HepG2 (cell line): ENCODE data around the gene GABRB3. TPM values are rescaled to one million over a fixed set of nuclear protein-coding genes. Genes with fewer than 3 reads are reported as not detected.

Source experiments
- ATAC-seq: fragments of 200-7000 bp; cut with Tn5 transposase; 3 replicates; pipeline ENCODE4 v1.9.1; 2020; ENCODE audit warnings: mild to moderate bottlenecking, moderate library complexity
- BruUV-seq: library from RNA; stranded (reverse); fragments of 400-500 nt; replicated peaks from 2 replicates; lab custom pipeline; 2021; lab: Mats Ljungman, UMichigan
- CTCF ChIA-PET: fragments of 300-600 bp; formaldehyde crosslinking; extraction: SDS; loops from one replicate; lab custom pipeline; 2021; ENCODE audit warnings: low total read pairs, inconsistent platforms, low intra/inter-chr PET ratio; lab: Yijun Ruan, JAX
- POLR2A ChIA-PET: fragments of 350-600 bp; sonication (Branson Sonifier 250); formaldehyde crosslinking; loops from one replicate; lab custom pipeline; 2020; ENCODE audit warnings: antibody characterized with exemption, inconsistent platforms; lab: Yijun Ruan, JAX
- DNase-seq: peaks from one replicate; pipeline ENCODE4 v3.0.0-alpha.2; 2015; ENCODE audit warnings: low spot score
- FAIRE-seq: peaks from 3 replicates; lab custom pipeline; 2011; peaks lifted over from hg19 to GRCh38; lab: Jason Lieb, UNC
- H2AFZ ChIP-seq: one replicate; pipeline ENCODE4 v1.6.1; 2011; ENCODE audit warnings: low read length, inconsistent platforms
- H3K27ac ChIP-seq: fragments of 300-600 bp; 3 replicates; pipeline ENCODE4 v1.8.0; 2011; ENCODE audit warnings: mixed run types, mild to moderate bottlenecking, mixed read lengths, low read length, inconsistent platforms; ENCODE audit not compliant: insufficient read depth; ENCODE audit errors: extremely low read length
- H3K27me3 ChIP-seq, 2 experiments: fragments of 200-600 bp in 1 of 2; 2 replicates in 1 of 2; 3 replicates in 1 of 2; pipeline versions ENCODE4 v1.6.0 to v1.8.0; 2011; ENCODE audit warnings: low read length in 2 of 2, mild to moderate bottlenecking in 2 of 2, moderate library complexity in 2 of 2, inconsistent platforms in 1 of 2; ENCODE audit not compliant: insufficient read depth in 2 of 2, control insufficient read depth in 1 of 2
- H3K36me3 ChIP-seq, 2 experiments: fragments of 200-600 bp in 1 of 2; replicated peaks in 1 of 2; 2 replicates in 1 of 2; 3 replicates in 1 of 2; pipeline versions ENCODE4 v1.5.1 to v1.8.0; 2011; ENCODE audit warnings: low read length in 2 of 2, inconsistent platforms in 1 of 2; ENCODE audit not compliant: insufficient read depth in 2 of 2, control insufficient read depth in 1 of 2
- H3K4me1 ChIP-seq: 2 replicates; pipeline ENCODE4 v1.5.1; 2012; ENCODE audit warnings: low read length, inconsistent platforms; ENCODE audit not compliant: insufficient read depth
- H3K4me2 ChIP-seq: 2 replicates; pipeline ENCODE4 v1.6.0; 2011; ENCODE audit warnings: low read depth, low read length, inconsistent platforms
- H3K4me3 ChIP-seq, 3 experiments: fragments of 200-600 bp in 1 of 3; sonication (generic), shearing (Covaris generic) in 1 of 3; replicated peaks in 1 of 3; 2 replicates each; pipeline ENCODE4 v1.5.1; 2011 to 2016; ENCODE audit warnings: low read length in 3 of 3, inconsistent platforms in 2 of 3, low read depth in 2 of 3, mild to moderate bottlenecking in 2 of 3, control low read depth in 1 of 3, mixed read lengths in 1 of 3; ENCODE audit not compliant: insufficient read depth in 1 of 3
- H3K79me2 ChIP-seq: one replicate; pipeline ENCODE4 v1.6.1; 2011; ENCODE audit warnings: low read length, inconsistent platforms; ENCODE audit not compliant: insufficient read depth
- H3K9ac ChIP-seq: 2 replicates; pipeline ENCODE4 v1.6.0; 2011; ENCODE audit warnings: mild to moderate bottlenecking, low read depth, low read length, inconsistent platforms; ENCODE audit not compliant: insufficient read depth
- H3K9me3 ChIP-seq: 2 replicates; pipeline ENCODE4 v1.5.1; 2012; ENCODE audit warnings: mild to moderate bottlenecking, low read length
- H4K20me1 ChIP-seq: 2 replicates; pipeline ENCODE4 v1.6.0; 2011; ENCODE audit warnings: inconsistent platforms, mild to moderate bottlenecking, low read length, moderate library complexity; ENCODE audit not compliant: insufficient read depth
- EHMT2 ChIP-seq: fragments of 200-600 bp; sonication (generic); IDR thresholded peaks from 2 replicates; pipeline ENCODE4 v1.7.0; 2017; ENCODE audit warnings: antibody characterized with exemption, low read depth, low read length, borderline replicate concordance
- FOXA3 ChIP-seq: IDR thresholded peaks from 2 replicates; pipeline ENCODE4 v1.6.1; 2016; ENCODE audit warnings: missing genetic modification reagents, missing compliant biosample characterization
- FOXK1 ChIP-seq: sonication (generic); formaldehyde crosslinking; IDR thresholded peaks from 2 replicates; pipeline ENCODE4 v1.4.0; 2020; ENCODE audit warnings: low read depth, missing genetic modification reagents, borderline replicate concordance
- JDP2 ChIP-seq: sonication (generic); formaldehyde crosslinking; IDR thresholded peaks from 2 replicates; pipeline ENCODE4 v1.8.1; 2022; ENCODE audit warnings: missing genetic modification reagents, borderline replicate concordance
- KAT2B ChIP-seq: fragments of 150-350 bp; IDR thresholded peaks from 2 replicates; pipeline ENCODE4 v1.6.1; 2014; ENCODE audit warnings: low read depth, low read length, borderline replicate concordance
- MATR3 ChIP-seq: sonication (generic); formaldehyde crosslinking; IDR thresholded peaks from 2 replicates; pipeline ENCODE4 v1.4.0; 2020; ENCODE audit warnings: missing genetic modification reagents
- NFYC ChIP-seq: IDR thresholded peaks from 2 replicates; pipeline ENCODE4 v1.6.1; 2016; ENCODE audit warnings: missing genetic modification reagents, missing compliant biosample characterization
- PPARG ChIP-seq: conservative IDR thresholded peaks from 2 replicates; pipeline ENCODE4 v1.6.1; 2016; ENCODE audit warnings: missing biosample characterization, missing genetic modification reagents
- RARG ChIP-seq: sonication (generic); formaldehyde crosslinking; IDR thresholded peaks from 2 replicates; pipeline ENCODE4 v1.4.0; 2020; ENCODE audit warnings: low read depth, mild to moderate bottlenecking, missing genetic modification reagents
- YEATS2 ChIP-seq: sonication (generic); formaldehyde crosslinking; IDR thresholded peaks from 2 replicates; pipeline ENCODE4 v1.4.0; 2020; ENCODE audit warnings: missing genetic modification reagents, borderline replicate concordance
- WGBS: methylation state at CpG from one replicate; pipeline ENCODE4 v1.1.6; 2017; ENCODE audit warnings: low lambda C conversion rate; 5-methylcytosine and 5-hydroxymethylcytosine counted together
- in situ Hi-C: cut with HindIII; loops from 2 replicates; pipeline ENCODE4 v1.10.0; 2017; ENCODE audit warnings: low pct_unique_long_range_greater_than_20kb; ENCODE audit not compliant: extremely low pct_ligation_motif_present
- intact Hi-C: fragments of 100-400 bp; cut with micrococcal nuclease; formaldehyde crosslinking; loops from one replicate; pipeline ENCODE4 v1.10.0; 2022; ENCODE audit not compliant: unreplicated experiment
- polyA plus RNA-seq, 8 experiments: library from polyadenylated mRNA; depleted of rRNA in 3 of 8; stranded (reverse) in 7 of 8; unstranded in 1 of 8; fragments of >200 nt; fragmentation: Illumina TruSeq in 4 of 8; extraction: Trizol in 4 of 8; gene quantifications; 2 replicates each; pipeline versions ENCODE4 v1.2.1 to v1.2.3, GENCODE V29; 2011 to 2016; ENCODE audit warnings: low read depth in 4 of 8, missing spikeins in 1 of 8, mixed read lengths in 1 of 8; ENCODE audit not compliant: insufficient read depth in 1 of 8
- total RNA-seq, 5 experiments: library from RNA; depleted of rRNA; stranded (reverse); fragments of >200 nt; fragmentation: Illumina TruSeq; extraction: Trizol; gene quantifications; 2 replicates each; pipeline ENCODE4 v1.2.3, GENCODE V29; 2016; ENCODE audit warnings: low read depth in 1 of 5
- TF ChIP-seq, protein P1 (sequence below): sonication (generic); formaldehyde crosslinking; IDR thresholded peaks from 2 replicates; pipeline ENCODE4 v1.4.0; 2020; ENCODE audit warnings: missing genetic modification reagents, mild to moderate bottlenecking, borderline replicate concordance

GABRB3 gene
- total and polyA plus RNA-seq, 2 of the 13 experiments (the other 11 are each of a cell fraction or from before 2014, with no cell fraction given) = not detected

DNA sequence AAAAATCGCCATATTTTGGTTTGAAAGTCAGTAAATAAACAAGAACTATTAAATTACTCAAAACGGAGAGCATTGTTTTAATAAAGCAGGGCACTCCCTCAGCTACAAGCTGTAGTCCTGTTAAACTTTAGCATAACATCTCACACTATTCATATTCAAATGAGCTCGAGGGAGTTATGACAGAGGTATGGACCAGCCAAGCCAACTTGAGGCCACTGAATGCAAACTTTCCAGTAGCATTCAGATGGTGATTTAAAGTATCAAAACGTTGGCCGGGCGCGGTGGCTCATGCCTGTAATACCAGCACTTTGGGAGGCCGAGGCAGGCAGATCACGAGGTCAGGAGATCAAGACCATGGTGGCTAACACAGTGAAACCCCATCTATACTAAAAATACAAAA is 132.9 kb downstream of the GABRB3 start:
- no peaks in the 10 kb centered on the region for H3K79me2 ChIP-seq
- ATAC-seq (no peak), DNase-seq (no peak), FAIRE-seq (no peak)
- intact Hi-C loops = no loop called here
- BruUV-seq = no TSS peak
- no peak overlapping the region for H3K4me2 ChIP-seq
- no peak overlapping the region for H2AFZ ChIP-seq
- 2% methylated on average over 9 of the region's 9 CpGs for WGBS
- H3K9ac ChIP-seq = no peak overlapping the region
- H3K4me1 ChIP-seq = no peaks in the 10 kb centered on the region
- no peak for TF ChIP-seq NFYC (CRISPR knock-in tag)
- no peak for TF ChIP-seq YEATS2 (CRISPR knock-in tag)
- TF ChIP-seq JDP2 = no peak
- no peak for TF ChIP-seq EHMT2
- no peak for TF ChIP-seq PPARG (CRISPR knock-in tag)
- TF ChIP-seq FOXA3 (CRISPR knock-in tag) = no peak
- no peak for TF ChIP-seq KAT2B
- TF ChIP-seq FOXK1 (CRISPR knock-in tag) = no peak
- TF ChIP-seq RARG (CRISPR knock-in tag) = no peak
- TF ChIP-seq MATR3 = no peak
- TF ChIP-seq, protein P1, sequence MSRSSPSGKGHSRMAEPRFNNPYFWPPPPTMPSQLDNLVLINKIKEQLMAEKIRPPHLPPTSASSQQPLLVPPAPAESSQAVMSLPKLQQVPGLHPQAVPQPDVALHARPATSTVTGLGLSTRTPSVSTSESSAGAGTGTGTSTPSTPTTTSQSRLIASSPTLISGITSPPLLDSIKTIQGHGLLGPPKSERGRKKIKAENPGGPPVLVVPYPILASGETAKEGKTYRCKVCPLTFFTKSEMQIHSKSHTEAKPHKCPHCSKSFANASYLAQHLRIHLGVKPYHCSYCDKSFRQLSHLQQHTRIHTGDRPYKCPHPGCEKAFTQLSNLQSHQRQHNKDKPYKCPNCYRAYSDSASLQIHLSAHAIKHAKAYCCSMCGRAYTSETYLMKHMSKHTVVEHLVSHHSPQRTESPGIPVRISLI = no peak
- H4K20me1 ChIP-seq = no peaks in the 10 kb centered on the region
- in situ Hi-C loops = no loop called here
- H3K36me3 ChIP-seq = no peaks in the 10 kb centered on the region
- H3K27me3 ChIP-seq = no peaks in the 10 kb centered on the region
- CTCF ChIA-PET = no interaction called here
- H3K4me3 ChIP-seq = no peak overlapping the region
- no peak overlapping the region for H3K27ac ChIP-seq
- H3K9me3 ChIP-seq = peaks cover 88% of the 10 kb centered on the region
- POLR2A ChIA-PET = no interaction called here
